H1 (cell line): ENCODE data around the gene PGGHG.
"Not testable (repeated sequence)": the region's sequence is repeated elsewhere in the genome, so short reads cannot be mapped to it uniquely, and the experiment has no call there.

Experiments
- CREB1 ChIP-seq: IDR thresholded peaks from 2 replicates; pipeline ENCODE4 v1.6.1; 2012; ENCODE audit warnings: inconsistent platforms
- CTCF ChIP-seq, 3 experiments: IDR thresholded peaks; 1 replicate in 2 of 3; 2 replicates in 1 of 3; pipeline versions ENCODE4 v1.5.1 to v1.6.1; 2011; ENCODE audit warnings: low read length in 3 of 3, mild to moderate bottlenecking in 3 of 3, inconsistent platforms in 2 of 3, low read depth in 1 of 3, moderate library complexity in 1 of 3; ENCODE audit not compliant: insufficient read depth in 1 of 3; ENCODE audit errors: control extremely low read depth in 1 of 3
- EP300 ChIP-seq, 2 experiments: IDR thresholded peaks; 1 replicate in 1 of 2; 2 replicates in 1 of 2; pipeline ENCODE4 v1.6.1; 2011 to 2012; ENCODE audit warnings: low read depth in 2 of 2, low read length in 2 of 2, mild to moderate bottlenecking in 2 of 2, borderline replicate concordance in 1 of 2, inconsistent platforms in 1 of 2, moderate library complexity in 1 of 2
- POLR2A ChIP-seq, 2 experiments: IDR thresholded peaks; 1 replicate in 1 of 2; 2 replicates in 1 of 2; pipeline ENCODE4 v1.6.1; 2011; ENCODE audit warnings: low read depth in 2 of 2, low read length in 2 of 2, mild to moderate bottlenecking in 2 of 2; ENCODE audit errors: control extremely low read depth in 1 of 2
- RAD21 ChIP-seq, 2 experiments: IDR thresholded peaks in 1 of 2; conservative IDR thresholded peaks in 1 of 2; 2 replicates each; pipeline ENCODE4 v1.6.1; 2011; ENCODE audit warnings: low read depth in 2 of 2, low read length in 2 of 2, improper control_type of control experiment in 1 of 2, inconsistent platforms in 1 of 2, mild to moderate bottlenecking in 1 of 2, moderate library complexity in 1 of 2
- SIN3A ChIP-seq, 2 experiments: IDR thresholded peaks in 1 of 2; conservative IDR thresholded peaks in 1 of 2; 2 replicates each; pipeline ENCODE4 v1.6.1; 2011 to 2012; ENCODE audit warnings: low read length in 2 of 2, improper control_type of control experiment in 1 of 2, low read depth in 1 of 2, mild to moderate bottlenecking in 1 of 2
- TEAD4 ChIP-seq: IDR thresholded peaks from 2 replicates; pipeline ENCODE4 v1.6.1; 2012; ENCODE audit warnings: low read depth, low read length, inconsistent platforms, mixed read lengths
- USF2 ChIP-seq: IDR thresholded peaks from 2 replicates; pipeline ENCODE4 v1.6.1; 2011; ENCODE audit warnings: low read length, improper control_type of control experiment
- YY1 ChIP-seq: IDR thresholded peaks from 2 replicates; pipeline ENCODE4 v1.6.1; 2011; ENCODE audit warnings: low read depth, mild to moderate bottlenecking, low read length
- ZNF274 ChIP-seq: IDR thresholded peaks from 2 replicates; pipeline ENCODE4 v1.7.0; 2012; ENCODE audit warnings: low read length, borderline replicate concordance; ENCODE audit errors: extremely low read depth

- TF ChIP-seq SIN3A (conservative IDR thresholded peaks at IDR 0.05 in 1 of 2, IDR thresholded peaks at IDR 0.05 in 1 of 2; ENCODE audit: low read depth in 1 of 2, low read length in 2 of 2); CTCF (IDR thresholded peaks at IDR 0.05; ENCODE audit: control extremely low read depth in 1 of 3, insufficient read depth in 1 of 3, low read depth in 1 of 3, low read length in 3 of 3); RAD21 (IDR thresholded peaks at IDR 0.05 in 1 of 2, conservative IDR thresholded peaks at IDR 0.05 in 1 of 2; ENCODE audit: low read depth in 2 of 2, low read length in 2 of 2); YY1; USF2; TEAD4; EP300 (IDR thresholded peaks at IDR 0.05; ENCODE audit: borderline replicate concordance in 1 of 2, low read depth in 2 of 2, low read length in 2 of 2); ZNF274; POLR2A (IDR thresholded peaks at IDR 0.05; ENCODE audit: control extremely low read depth in 1 of 2, low read depth in 2 of 2, low read length in 2 of 2); CREB1: not testable (repeated sequence)
Observed at GRCh38 chr11:318405-319120, 29.6 kb downstream of the PGGHG start.
